Mesodermal cell (in vitro differentiated cells): ENCODE results near the gene FOXN4.

Source experiments
- H3K27ac ChIP-seq: 2 replicates; pipeline ENCODE4 v1.7.0; 2013; ENCODE audit warnings: mild to moderate bottlenecking, low read depth, low read length, moderate library complexity; ENCODE audit not compliant: severe bottlenecking
- H3K36me3 ChIP-seq: 2 replicates; pipeline ENCODE4 v1.7.1; 2013; ENCODE audit warnings: mild to moderate bottlenecking, low read length, moderate library complexity; ENCODE audit not compliant: control insufficient read depth, insufficient read depth
- H3K4me1 ChIP-seq: one replicate; pipeline ENCODE4 v1.7.1; 2013; ENCODE audit warnings: mild to moderate bottlenecking, low read length; ENCODE audit not compliant: insufficient read depth, control insufficient read depth, poor library complexity, severe bottlenecking
- H3K4me3 ChIP-seq: 2 replicates; pipeline ENCODE4 v1.7.0; 2013; ENCODE audit warnings: low read length, control low read depth, mild to moderate bottlenecking; ENCODE audit not compliant: insufficient read depth, poor library complexity, severe bottlenecking; ENCODE audit errors: extremely low read depth
- H3K9me3 ChIP-seq: 2 replicates; pipeline ENCODE4 v1.7.1; 2013; ENCODE audit warnings: mild to moderate bottlenecking, low read length, moderate library complexity; ENCODE audit not compliant: control insufficient read depth
- WGBS, 2 experiments: methylation state at CpG; one replicate each; pipeline ENCODE4 v1.1.5; 2013; ENCODE audit warnings: missing lambda C conversion rate in 2 of 2; ENCODE audit not compliant: insufficient coverage in 2 of 2; 5-methylcytosine and 5-hydroxymethylcytosine counted together

The FOXN4 gene

GRCh38 chr12:109304485-109304884, 4.6 kb downstream of the FOXN4 start:
- Histone ChIP-seq H3K4me3 (no peak overlapping the region), H3K36me3 (no peaks in the 10 kb centered on the region), H3K4me1 (no peaks in the 10 kb centered on the region), H3K9me3 (no peaks in the 10 kb centered on the region), H3K27ac (no peak overlapping the region)
- 45 to 60% methylated on average over 4 to 5 of the region's 8 CpGs for WGBS, 2 experiments

DNA sequence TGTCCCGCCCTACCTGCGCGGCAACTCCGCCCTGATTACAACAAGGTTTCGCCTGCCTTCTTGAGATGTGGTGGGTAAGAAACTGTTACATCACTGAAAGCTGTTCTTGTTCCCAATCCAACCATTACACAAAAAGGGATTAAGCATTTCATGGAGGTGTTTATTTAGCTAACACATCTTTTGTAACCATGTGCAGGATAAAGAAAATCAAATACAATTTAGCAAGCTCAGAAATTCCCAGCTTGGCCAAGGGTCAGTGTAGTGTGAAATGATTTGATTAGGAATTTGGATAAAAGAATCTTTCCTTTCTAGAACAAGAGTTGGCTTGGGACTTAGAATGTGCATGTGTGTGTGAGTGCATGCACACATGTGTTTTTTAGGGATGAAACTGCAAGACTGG, 6.3 kb downstream of the FOXN4 start:
- H3K36me3 ChIP-seq, result no peaks in the 10 kb centered on the region
- no peaks in the 10 kb centered on the region for H3K9me3 ChIP-seq
- H3K4me1 ChIP-seq, result no peaks in the 10 kb centered on the region
- no peak overlapping the region for H3K27ac ChIP-seq
- WGBS, 2 experiments, result 92% methylated on average over 2 of the region's 5 CpGs; no CpG with 5 or more reads in 1 of the 2 experiments
- no peak overlapping the region for H3K4me3 ChIP-seq

- Histone ChIP-seq H3K36me3 (no peaks in the 10 kb centered on the region), H3K9me3 (no peaks in the 10 kb centered on the region), H3K27ac (no peak overlapping the region), H3K4me3 (no peak overlapping the region), H3K4me1 (no peaks in the 10 kb centered on the region)
- 17% methylated on average over 1 of the region's 2 CpGs; no CpG with 5 or more reads in 1 of the 2 experiments for WGBS, 2 experiments
Measured at GRCh38 chr12:109302358-109302757, 6.7 kb downstream of the FOXN4 start.

DNA sequence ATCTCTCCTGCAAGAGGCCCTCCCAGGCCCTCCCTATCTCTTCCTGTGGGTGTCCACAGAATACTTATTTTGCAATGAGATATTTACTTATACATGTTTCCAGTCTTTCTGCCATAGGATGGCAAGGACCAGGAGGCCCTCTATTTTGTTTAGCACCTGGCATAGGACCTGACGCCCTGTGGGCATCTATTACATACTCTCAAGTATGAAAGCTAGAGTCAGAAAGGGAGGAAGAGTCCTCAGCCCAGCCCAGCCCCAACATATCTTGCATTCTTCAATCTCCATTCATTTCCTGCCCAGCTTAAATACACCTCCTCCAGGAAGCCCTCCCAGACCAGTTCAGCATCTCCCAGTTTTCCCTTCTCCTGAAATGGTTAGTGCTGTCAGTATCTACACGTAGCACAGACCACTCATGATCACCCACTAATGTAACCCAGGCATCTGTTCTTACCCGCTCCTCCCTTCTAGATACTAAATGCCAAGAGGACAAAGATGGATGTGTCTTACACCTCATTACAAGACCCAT, 7.4 kb downstream of the FOXN4 start:
- Histone ChIP-seq H3K4me1 (no peaks in the 10 kb centered on the region), H3K36me3 (no peaks in the 10 kb centered on the region), H3K9me3 (no peaks in the 10 kb centered on the region), H3K27ac (no peak overlapping the region), H3K4me3 (no peak overlapping the region)
- 78 to 81% methylated on average over 2 of the region's 3 CpGs for WGBS, 2 experiments

GRCh38 chr12:109299849-109300248, 9.2 kb downstream of the FOXN4 start:
- no peak overlapping the region for H3K4me3 ChIP-seq
- H3K36me3 ChIP-seq, result no peaks in the 10 kb centered on the region
- H3K9me3 ChIP-seq, result no peaks in the 10 kb centered on the region
- no peaks in the 10 kb centered on the region for H3K4me1 ChIP-seq
- H3K27ac ChIP-seq, result no peak overlapping the region
- WGBS, 2 experiments, result 85 to 94% methylated on average over 5 to 6 of the region's 7 CpGs

- H3K4me1 ChIP-seq, result no peaks in the 10 kb centered on the region
- 75 to 76% methylated on average over 2 to 3 of the region's 3 CpGs for WGBS, 2 experiments
Measured at GRCh38 chr12:109296431-109296830, 12.7 kb downstream of the FOXN4 start.

GRCh38 chr12:109295764-109296425, 13.2 kb downstream of the FOXN4 start:
- WGBS, 2 experiments, result 82 to 89% methylated on average over 11 to 12 of the region's 13 CpGs
- no peak overlapping the region for H3K27ac ChIP-seq
- H3K36me3 ChIP-seq, result no peaks in the 10 kb centered on the region
- H3K9me3 ChIP-seq, result no peaks in the 10 kb centered on the region
- H3K4me1 ChIP-seq, result no peaks in the 10 kb centered on the region
- no peak overlapping the region for H3K4me3 ChIP-seq

More at GRCh38 chr12:109296431-109296830, 12.7 kb downstream of the FOXN4 start:
- no peaks in the 10 kb centered on the region for H3K36me3 ChIP-seq
- no peak overlapping the region for H3K27ac ChIP-seq
- H3K9me3 ChIP-seq, result no peaks in the 10 kb centered on the region
- H3K4me3 ChIP-seq, result no peak overlapping the region

- Histone ChIP-seq H3K4me1 (no peaks in the 10 kb centered on the region), H3K36me3 (no peaks in the 10 kb centered on the region), H3K4me3 (no peak overlapping the region), H3K27ac (no peak overlapping the region), H3K9me3 (no peaks in the 10 kb centered on the region)
- WGBS, 2 experiments, result 90 to 97% methylated on average over 3 to 5 of the region's 5 CpGs
Measured at GRCh38 chr12:109294286-109294796, 14.7 kb downstream of the FOXN4 start.

- H3K36me3 ChIP-seq, result no peaks in the 10 kb centered on the region
- H3K9me3 ChIP-seq, result no peaks in the 10 kb centered on the region
- no peak overlapping the region for H3K4me3 ChIP-seq
- 69 to 81% methylated on average over 3 of the region's 3 CpGs for WGBS, 2 experiments
- no peak overlapping the region for H3K27ac ChIP-seq
- no peaks in the 10 kb centered on the region for H3K4me1 ChIP-seq
Measured at GRCh38 chr12:109293106-109293505, 16.0 kb downstream of the FOXN4 start.

DNA sequence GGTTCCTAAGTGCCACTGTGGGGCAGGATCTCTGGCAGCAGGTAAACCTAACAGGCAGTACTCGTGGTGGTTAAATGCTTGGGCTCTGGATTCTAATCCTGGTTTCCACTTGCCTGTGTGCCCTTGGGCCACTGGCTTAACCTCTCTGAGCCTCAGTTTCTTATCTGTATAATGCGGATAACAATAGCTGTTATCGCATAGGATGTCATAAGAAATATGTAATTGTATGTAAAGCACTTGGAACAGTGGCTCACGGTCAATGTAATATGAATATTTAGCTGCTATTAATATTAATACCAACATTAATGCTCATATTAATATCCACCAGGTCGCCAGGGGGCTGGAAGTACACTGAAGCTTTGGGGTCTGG, 16.8 kb downstream of the FOXN4 start:
- H3K4me3 ChIP-seq, result no peak overlapping the region
- no peaks in the 10 kb centered on the region for H3K36me3 ChIP-seq
- H3K27ac ChIP-seq, result no peak overlapping the region
- no peaks in the 10 kb centered on the region for H3K4me1 ChIP-seq
- 75 to 94% methylated on average over 1 to 4 of the region's 5 CpGs for WGBS, 2 experiments
- no peaks in the 10 kb centered on the region for H3K9me3 ChIP-seq
